22Rv1 (cell line): ENCODE results near the gene CFAP61.

Experiments
- H3K27ac ChIP-seq: fragments of 450-650 bp; 2 replicates; pipeline ENCODE4 v1.5.1; 2017
- ZFX ChIP-seq: fragments of 450-650 bp; IDR thresholded peaks from 2 replicates; pipeline ENCODE4 v1.6.1; 2017; ENCODE audit warnings: antibody characterized with exemption, borderline replicate concordance
- TF ChIP-seq, protein P1 (sequence below): fragments of 450-650 bp; IDR thresholded peaks from 2 replicates; pipeline ENCODE4 v1.5.1; 2017; ENCODE audit warnings: mild to moderate bottlenecking

CFAP61 gene

GRCh38 chr20:20207872-20208271 is 155.5 kb downstream of the CFAP61 start:
- H3K27ac ChIP-seq: no peak overlapping the region
- no peak for TF ChIP-seq ZFX
- TF ChIP-seq, protein P1, sequence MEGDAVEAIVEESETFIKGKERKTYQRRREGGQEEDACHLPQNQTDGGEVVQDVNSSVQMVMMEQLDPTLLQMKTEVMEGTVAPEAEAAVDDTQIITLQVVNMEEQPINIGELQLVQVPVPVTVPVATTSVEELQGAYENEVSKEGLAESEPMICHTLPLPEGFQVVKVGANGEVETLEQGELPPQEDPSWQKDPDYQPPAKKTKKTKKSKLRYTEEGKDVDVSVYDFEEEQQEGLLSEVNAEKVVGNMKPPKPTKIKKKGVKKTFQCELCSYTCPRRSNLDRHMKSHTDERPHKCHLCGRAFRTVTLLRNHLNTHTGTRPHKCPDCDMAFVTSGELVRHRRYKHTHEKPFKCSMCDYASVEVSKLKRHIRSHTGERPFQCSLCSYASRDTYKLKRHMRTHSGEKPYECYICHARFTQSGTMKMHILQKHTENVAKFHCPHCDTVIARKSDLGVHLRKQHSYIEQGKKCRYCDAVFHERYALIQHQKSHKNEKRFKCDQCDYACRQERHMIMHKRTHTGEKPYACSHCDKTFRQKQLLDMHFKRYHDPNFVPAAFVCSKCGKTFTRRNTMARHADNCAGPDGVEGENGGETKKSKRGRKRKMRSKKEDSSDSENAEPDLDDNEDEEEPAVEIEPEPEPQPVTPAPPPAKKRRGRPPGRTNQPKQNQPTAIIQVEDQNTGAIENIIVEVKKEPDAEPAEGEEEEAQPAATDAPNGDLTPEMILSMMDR: no peak

- no peak overlapping the region for H3K27ac ChIP-seq
- TF ChIP-seq ZFX: no peak
- TF ChIP-seq, protein P1: no peak
Observed at GRCh38 chr20:20209684-20210083, 157.4 kb downstream of the CFAP61 start.

DNA sequence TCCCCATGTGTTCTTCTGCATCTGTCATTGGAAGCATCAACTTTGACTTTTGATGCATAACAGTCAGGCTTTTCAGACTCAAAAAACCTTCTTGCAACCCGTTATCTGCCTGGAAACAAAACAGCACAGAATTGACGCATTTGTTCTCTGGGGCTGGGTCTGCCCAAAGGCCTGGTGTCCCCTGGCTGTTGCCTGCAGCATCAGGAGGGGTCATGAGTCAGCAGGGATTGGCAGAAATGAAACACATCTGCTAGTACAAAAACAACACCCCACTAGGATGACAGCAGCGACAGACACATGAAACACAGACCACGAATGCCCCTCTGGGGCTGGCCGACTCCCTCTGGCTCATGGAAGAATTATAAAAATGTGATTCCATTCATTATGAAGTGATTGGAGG is 158.0 kb downstream of the CFAP61 start:
- no peak for TF ChIP-seq ZFX
- TF ChIP-seq, protein P1: no peak
- no peak overlapping the region for H3K27ac ChIP-seq

GRCh38 chr20:20210943-20211273 is 158.6 kb downstream of the CFAP61 start:
- TF ChIP-seq, protein P1: no peak
- no peak for TF ChIP-seq ZFX

GRCh38 chr20:20211274-20211987 is 159.1 kb downstream of the CFAP61 start:
- TF ChIP-seq ZFX: no peak
- TF ChIP-seq, protein P1: no peak

More at GRCh38 chr20:20210943-20211273, 158.6 kb downstream of the CFAP61 start:
- no peak overlapping the region for H3K27ac ChIP-seq

DNA sequence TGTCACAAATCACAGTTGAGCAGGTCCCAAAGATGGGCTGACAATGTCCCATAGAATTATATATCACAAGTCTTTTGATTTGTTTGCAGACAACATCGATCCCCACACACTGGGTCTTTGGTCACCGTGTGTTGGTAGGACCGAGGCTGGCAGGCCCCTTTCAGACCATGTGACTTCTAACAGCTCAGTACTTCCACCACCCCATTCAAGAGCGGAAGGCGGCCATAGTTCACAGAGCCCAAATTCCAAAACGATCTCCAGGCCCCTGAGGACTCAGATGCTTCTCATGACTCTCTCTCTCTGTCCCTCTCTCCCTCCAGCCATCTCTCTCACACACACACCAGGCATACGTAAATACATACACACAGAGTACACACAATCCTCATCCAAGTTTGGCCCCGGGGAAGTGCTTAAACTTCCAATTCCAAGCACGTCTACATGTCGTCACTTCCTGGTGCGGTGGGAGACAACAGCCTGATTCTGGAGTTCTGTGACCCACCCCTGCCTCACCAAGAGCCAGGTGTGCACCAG is 159.7 kb downstream of the CFAP61 start:
- H3K27ac ChIP-seq: no peak overlapping the region
- TF ChIP-seq ZFX: no peak
- TF ChIP-seq, protein P1: no peak

More at GRCh38 chr20:20211274-20211987, 159.1 kb downstream of the CFAP61 start:
- no peak overlapping the region for H3K27ac ChIP-seq

DNA sequence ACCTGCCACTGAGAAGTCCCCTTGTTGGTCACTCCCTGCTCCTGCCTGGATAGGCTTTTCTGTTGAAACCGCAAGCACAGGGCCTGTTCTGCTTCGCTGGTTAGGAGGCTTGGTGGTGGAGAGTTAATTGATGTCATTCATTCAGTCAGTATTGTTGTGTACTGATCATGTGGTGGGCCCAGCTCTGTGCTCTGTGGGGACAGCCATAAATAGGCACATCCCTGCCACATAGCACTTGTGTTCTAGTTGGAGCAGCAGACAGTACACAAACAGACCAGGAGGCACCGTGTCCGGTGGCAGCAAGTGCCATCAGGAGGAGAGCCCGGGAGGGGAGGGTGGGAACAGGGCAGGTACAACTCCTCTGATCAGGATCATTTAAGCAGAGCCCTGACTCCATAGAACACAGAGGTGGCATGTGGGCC is 160.4 kb downstream of the CFAP61 start:
- TF ChIP-seq, protein P1: no peak
- TF ChIP-seq ZFX: no peak
- no peak overlapping the region for H3K27ac ChIP-seq
